Fibroblast of the aortic adventitia (primary cell): ENCODE measurements around the gene GPC6. TPM values are rescaled to one million over a fixed set of nuclear protein-coding genes. Genes with fewer than 3 reads are reported as not detected.
A peak's percentile ranks its signal among the peaks of the same experiment; 100 is the strongest.

Experiments used
- DNase-seq: peaks from one replicate; pipeline ENCODE4 v3.0.0-alpha.2; 2010; ENCODE audit warnings: low read depth
- H3K4me3 ChIP-seq: 2 replicates; pipeline ENCODE4 v1.5.1; 2011; ENCODE audit warnings: low read depth, mild to moderate bottlenecking, control low read depth, low read length, moderate library complexity
- total RNA-seq: library from RNA; depleted of rRNA; stranded (reverse); fragments of >200 nt; gene quantifications from 2 replicates; pipeline ENCODE4 v1.2.3, GENCODE V29; 2012; ENCODE audit warnings: low replicate concordance
- TF ChIP-seq, protein P1 (sequence below): IDR thresholded peaks from 2 replicates; pipeline ENCODE4 v1.5.1; 2011; ENCODE audit warnings: mild to moderate bottlenecking, low read length, control low read depth, inconsistent platforms; ENCODE audit not compliant: insufficient read depth

Gene GPC6
- total RNA-seq, 1 donor = 92.6 TPM

DNA sequence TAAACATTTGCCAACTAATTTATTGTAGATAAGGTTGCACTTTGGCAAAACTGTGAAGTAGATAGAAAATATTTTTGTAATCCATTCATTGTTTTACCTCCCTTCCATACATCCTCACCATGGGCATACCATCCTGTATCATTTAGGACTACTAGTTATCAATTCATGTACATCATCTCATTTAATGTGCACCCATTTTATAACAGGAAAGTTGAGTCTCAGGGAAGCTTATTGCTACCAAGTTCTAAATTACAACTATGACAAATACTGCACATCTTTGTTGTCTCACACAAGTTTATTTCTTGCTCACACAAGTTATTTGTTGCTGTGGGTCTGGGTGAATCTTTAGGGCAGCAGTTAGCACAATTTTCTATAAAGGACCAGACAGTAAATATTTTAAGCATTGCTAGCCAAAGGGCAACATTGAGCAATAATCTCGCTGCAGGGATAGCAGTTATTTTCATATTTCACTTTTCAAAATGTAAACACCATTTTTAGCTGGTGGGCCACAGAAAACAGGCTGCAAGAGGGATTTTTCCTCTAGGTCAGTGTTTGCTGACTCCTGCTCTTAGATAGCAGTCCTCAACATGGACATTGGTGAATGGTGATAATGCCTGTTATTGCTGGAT is 276.5 kb downstream of the GPC6 start:
- no peak overlapping the region for H3K4me3 ChIP-seq
- DNase-seq = no peak
- TF ChIP-seq, protein P1, sequence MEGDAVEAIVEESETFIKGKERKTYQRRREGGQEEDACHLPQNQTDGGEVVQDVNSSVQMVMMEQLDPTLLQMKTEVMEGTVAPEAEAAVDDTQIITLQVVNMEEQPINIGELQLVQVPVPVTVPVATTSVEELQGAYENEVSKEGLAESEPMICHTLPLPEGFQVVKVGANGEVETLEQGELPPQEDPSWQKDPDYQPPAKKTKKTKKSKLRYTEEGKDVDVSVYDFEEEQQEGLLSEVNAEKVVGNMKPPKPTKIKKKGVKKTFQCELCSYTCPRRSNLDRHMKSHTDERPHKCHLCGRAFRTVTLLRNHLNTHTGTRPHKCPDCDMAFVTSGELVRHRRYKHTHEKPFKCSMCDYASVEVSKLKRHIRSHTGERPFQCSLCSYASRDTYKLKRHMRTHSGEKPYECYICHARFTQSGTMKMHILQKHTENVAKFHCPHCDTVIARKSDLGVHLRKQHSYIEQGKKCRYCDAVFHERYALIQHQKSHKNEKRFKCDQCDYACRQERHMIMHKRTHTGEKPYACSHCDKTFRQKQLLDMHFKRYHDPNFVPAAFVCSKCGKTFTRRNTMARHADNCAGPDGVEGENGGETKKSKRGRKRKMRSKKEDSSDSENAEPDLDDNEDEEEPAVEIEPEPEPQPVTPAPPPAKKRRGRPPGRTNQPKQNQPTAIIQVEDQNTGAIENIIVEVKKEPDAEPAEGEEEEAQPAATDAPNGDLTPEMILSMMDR = no peak

DNA sequence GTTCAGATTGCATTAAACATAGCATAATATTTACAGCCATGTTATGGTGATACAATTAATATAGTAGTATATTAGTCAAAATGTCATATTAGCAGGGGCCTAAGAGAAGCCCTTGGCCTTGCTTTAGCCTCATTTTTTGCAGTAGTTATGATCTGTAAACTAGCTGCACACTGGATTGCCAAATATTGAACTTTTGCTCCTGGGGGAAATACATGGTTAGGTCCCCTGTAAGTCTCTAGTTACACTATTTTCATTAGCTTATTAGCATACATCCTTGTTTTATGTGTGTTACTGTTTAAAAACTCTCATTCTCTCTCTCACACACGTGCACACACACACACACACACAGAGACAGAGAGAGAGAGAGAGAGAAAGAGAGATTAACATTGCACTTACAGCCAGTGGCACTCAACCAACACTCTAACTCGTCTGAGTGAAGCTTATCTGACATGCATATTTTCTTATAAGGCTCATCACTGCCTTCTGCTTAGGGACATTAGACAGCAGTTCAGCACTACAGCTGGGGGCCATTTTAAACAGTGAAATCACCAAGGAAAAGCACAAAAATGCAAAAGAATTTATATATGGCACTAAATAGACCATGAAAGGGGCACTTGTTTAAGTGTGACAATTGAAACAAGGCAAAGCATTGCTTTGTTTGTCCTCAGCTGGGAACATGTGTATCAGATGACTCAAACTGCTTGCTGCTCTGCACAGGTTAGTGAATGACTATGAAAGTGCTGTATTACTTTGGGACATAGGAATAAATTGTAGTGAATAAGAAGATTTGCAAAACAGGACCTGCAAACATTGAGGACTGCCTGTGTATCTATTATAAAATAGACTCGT is 278.7 kb downstream of the GPC6 start:
- no peak overlapping the region for H3K4me3 ChIP-seq
- peak; percentile 52 for DNase-seq
- TF ChIP-seq, protein P1 = no peak

DNA sequence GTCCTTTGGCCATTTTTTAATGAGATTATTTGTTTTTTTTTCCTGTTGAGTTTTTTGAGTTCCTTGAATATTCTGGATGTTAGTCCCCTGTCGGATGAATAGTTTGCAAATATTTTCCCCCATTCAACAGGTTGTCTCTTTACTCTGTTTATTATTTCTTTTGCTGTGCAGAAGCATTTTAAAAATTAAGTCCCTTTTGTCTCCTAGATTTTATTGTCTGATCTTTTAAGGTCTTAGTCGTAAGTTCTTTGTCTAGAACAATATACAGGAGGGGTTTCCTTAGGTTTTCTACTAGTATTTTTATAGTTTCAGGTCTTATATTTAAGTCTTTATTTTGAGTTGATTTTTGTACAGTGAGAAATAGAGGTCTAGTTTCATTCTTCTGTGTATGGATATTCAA is 284.4 kb downstream of the GPC6 start:
- DNase-seq = no peak
- TF ChIP-seq, protein P1 = no peak
- H3K4me3 ChIP-seq = no peak overlapping the region

DNA sequence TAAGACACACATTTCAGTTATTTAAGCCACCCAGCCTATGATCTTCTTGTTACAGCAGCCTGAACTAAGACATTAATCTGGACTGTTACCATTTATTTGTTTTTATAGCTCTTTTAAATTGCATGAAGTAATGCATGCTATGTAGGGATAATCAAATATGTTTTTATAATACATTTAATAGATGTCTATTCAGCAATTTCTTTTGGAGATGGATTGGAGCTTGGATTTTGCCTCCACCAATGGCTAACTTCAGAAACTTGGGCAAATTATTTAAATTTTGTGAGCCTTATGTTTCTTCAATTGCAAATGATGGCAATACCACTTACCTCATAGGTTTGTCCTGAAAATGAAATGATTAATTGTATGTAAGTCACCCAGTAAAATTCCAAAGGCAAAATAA is 288.7 kb downstream of the GPC6 start:
- TF ChIP-seq, protein P1 = no peak
- DNase-seq = no peak
- no peak overlapping the region for H3K4me3 ChIP-seq

DNA sequence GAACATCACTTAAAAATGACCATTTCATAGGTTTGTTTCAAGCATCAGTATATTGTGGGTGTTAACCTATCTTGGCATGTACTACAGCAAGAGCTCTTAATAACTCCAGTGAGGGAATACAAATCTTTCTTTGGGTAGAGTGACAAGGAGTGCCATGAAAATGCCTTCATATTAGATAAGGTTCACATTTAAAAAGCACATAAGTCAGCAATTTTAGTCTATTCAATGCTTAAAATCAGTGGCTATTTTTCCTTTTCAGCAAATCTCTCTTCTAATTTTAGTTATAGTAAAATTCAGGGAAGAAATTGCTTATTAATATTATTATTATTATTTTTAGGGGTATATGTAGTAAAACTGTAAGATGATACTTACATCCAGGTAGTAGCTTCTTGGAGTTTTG is 291.1 kb downstream of the GPC6 start:
- TF ChIP-seq, protein P1 = no peak

DNA sequence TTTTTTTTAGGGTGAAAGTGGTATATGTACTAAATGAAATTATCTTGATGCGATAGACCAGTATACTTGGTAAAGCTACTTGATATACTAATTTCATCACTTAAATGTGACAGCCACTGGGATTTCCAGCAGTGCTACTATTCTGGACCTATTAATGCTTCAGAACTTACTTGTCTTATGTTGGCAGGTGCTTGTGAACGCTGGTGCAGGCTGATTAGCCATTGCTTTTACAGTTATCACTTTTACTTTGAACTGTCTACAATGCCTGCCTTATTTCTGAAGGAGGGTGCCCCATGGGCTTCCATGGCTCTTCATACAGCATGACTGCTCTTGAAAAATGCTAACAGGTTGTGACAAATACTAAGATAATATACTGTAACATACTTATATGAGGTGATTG is 294.7 kb downstream of the GPC6 start:
- TF ChIP-seq, protein P1 = no peak
- DNase-seq = no peak
- no peak overlapping the region for H3K4me3 ChIP-seq

More for the DNA sequence above, 291.1 kb downstream of the GPC6 start:
- H3K4me3 ChIP-seq = no peak overlapping the region
- no peak for DNase-seq
